GM23338 (cell line): ENCODE data around the gene AMER1. TPM values are rescaled to one million over a fixed set of nuclear protein-coding genes. Genes with fewer than 3 reads are reported as not detected.
"Not testable (repeated sequence)": the region's sequence is repeated elsewhere in the genome, so short reads cannot be mapped to it uniquely, and the experiment has no call there.

Experiments used
- ATAC-seq: fragments of 200-7000 bp; cut with Tn5 transposase; 3 replicates; pipeline ENCODE4 v1.9.1; 2020
- DNase-seq: peaks from one replicate; pipeline ENCODE4 v3.0.0-alpha.2; 2015; ENCODE audit warnings: low spot score
- H2AFZ ChIP-seq: fragments of 200-600 bp; sonication (generic); 2 replicates; pipeline ENCODE4 v1.8.0; 2016; ENCODE audit warnings: antibody characterized with exemption, mild to moderate bottlenecking, moderate library complexity
- H3F3A ChIP-seq: fragments of 200-600 bp; sonication (generic); replicated peaks from 2 replicates; pipeline ENCODE4 v1.8.0; 2017; ENCODE audit warnings: antibody characterized with exemption, mixed run types, low read depth
- H3K27ac ChIP-seq: fragments of 200-600 bp; sonication (generic); 2 replicates; pipeline ENCODE4 v1.6.1; 2016; ENCODE audit warnings: low read depth
- H3K27me3 ChIP-seq: fragments of 200-600 bp; sonication (generic); 2 replicates; pipeline ENCODE4 v1.8.0; 2016; ENCODE audit warnings: mild to moderate bottlenecking, mixed run types, moderate library complexity; ENCODE audit not compliant: insufficient read depth
- H3K36me3 ChIP-seq: fragments of 200-600 bp; sonication (generic); 2 replicates; pipeline ENCODE4 v1.8.0; 2016; ENCODE audit warnings: mild to moderate bottlenecking; ENCODE audit not compliant: insufficient read depth
- H3K4me1 ChIP-seq: fragments of 200-600 bp; sonication (generic); 2 replicates; pipeline ENCODE4 v1.8.0; 2016; ENCODE audit warnings: mild to moderate bottlenecking, moderate library complexity; ENCODE audit not compliant: insufficient read depth
- H3K4me2 ChIP-seq: fragments of 200-600 bp; sonication (generic); 2 replicates; pipeline ENCODE4 v1.7.1; 2017; ENCODE audit warnings: mixed run types
- H3K4me3 ChIP-seq: fragments of 200-600 bp; sonication (generic); 2 replicates; pipeline ENCODE4 v1.6.1; 2016; ENCODE audit warnings: mixed run types
- H3K79me2 ChIP-seq: fragments of 200-600 bp; sonication (generic); replicated peaks from 2 replicates; pipeline ENCODE4 v1.8.0; 2017; ENCODE audit warnings: mild to moderate bottlenecking; ENCODE audit not compliant: insufficient read depth
- H3K9me2 ChIP-seq: fragments of 200-600 bp; sonication (generic); 2 replicates; pipeline ENCODE4 v1.8.0; 2017; ENCODE audit not compliant: insufficient read depth
- H4K20me1 ChIP-seq: fragments of 200-600 bp; sonication (generic); replicated peaks from 2 replicates; pipeline ENCODE4 v1.8.0; 2017; ENCODE audit warnings: mild to moderate bottlenecking; ENCODE audit not compliant: insufficient read depth
- H3K27ac Mint-ChIP-seq: 2 replicates; pipeline ENCODE4 v1.8.0; 2020; ENCODE audit warnings: inconsistent platforms, mild to moderate bottlenecking, moderate library complexity, mixed read lengths
- H3K27me3 Mint-ChIP-seq: 3 replicates; pipeline ENCODE4 v1.8.0; 2022; ENCODE audit warnings: low read depth, mild to moderate bottlenecking, moderate library complexity, mixed read lengths, inconsistent platforms; ENCODE audit not compliant: insufficient read depth, poor library complexity
- H3K36me3 Mint-ChIP-seq: 3 replicates; pipeline ENCODE4 v1.8.0; 2021; ENCODE audit warnings: low read depth, mild to moderate bottlenecking, inconsistent platforms, moderate library complexity, mixed read lengths
- H3K4me1 Mint-ChIP-seq: 3 replicates; pipeline ENCODE4 v1.8.0; 2020; ENCODE audit warnings: mild to moderate bottlenecking, inconsistent platforms, mixed read lengths
- H3K4me3 Mint-ChIP-seq: 3 replicates; pipeline ENCODE4 v1.8.0; 2021; ENCODE audit warnings: moderate library complexity, mild to moderate bottlenecking, inconsistent platforms, mixed read lengths
- H3K9me3 Mint-ChIP-seq: 3 replicates; pipeline ENCODE4 v1.8.0; 2020; ENCODE audit warnings: moderate library complexity, mild to moderate bottlenecking, inconsistent platforms, mixed read lengths
- CTCF ChIP-seq, 2 experiments: fragments of 200-600 bp in 1 of 2; sonication (generic) in 1 of 2; conservative IDR thresholded peaks; 2 replicates each; pipeline versions ENCODE4 v1.5.1 to v1.6.1; 2016 to 2017; ENCODE audit warnings: antibody characterized with exemption in 2 of 2, low read depth in 2 of 2, mild to moderate bottlenecking in 2 of 2, moderate library complexity in 1 of 2
- ETS1 ChIP-seq: IDR thresholded peaks from 2 replicates; pipeline ENCODE4 v1.6.1; 2016; ENCODE audit warnings: antibody characterized with exemption
- EZH2phosphoT487 ChIP-seq: fragments of 200-600 bp; sonication (generic); IDR thresholded peaks from one replicate; pipeline ENCODE4 v1.8.1; 2018; ENCODE audit warnings: antibody characterized with exemption; ENCODE audit not compliant: unreplicated experiment
- REST ChIP-seq: IDR thresholded peaks from one replicate; pipeline ENCODE4 v1.6.1; 2018; ENCODE audit warnings: antibody characterized with exemption; ENCODE audit not compliant: unreplicated experiment
- STAT1 ChIP-seq: IDR thresholded peaks from one replicate; pipeline ENCODE4 v1.6.1; 2016; ENCODE audit warnings: antibody characterized with exemption; ENCODE audit not compliant: unreplicated experiment
- ZNF114 ChIP-seq: fragments of 250-450 bp; sonication (Bioruptor Pico); IDR thresholded peaks from 2 replicates; pipeline ENCODE4 v1.5.0; 2020; ENCODE audit warnings: mild to moderate bottlenecking, moderate library complexity
- ZNF331 ChIP-seq: fragments of 250-450 bp; sonication (Bioruptor Pico); IDR thresholded peaks from 2 replicates; pipeline ENCODE4 v1.5.0; 2020; ENCODE audit warnings: low read depth, mild to moderate bottlenecking, moderate library complexity
- ZNF462 ChIP-seq: fragments of 250-450 bp; sonication (Bioruptor Pico); IDR thresholded peaks from 2 replicates; pipeline ENCODE4 v1.5.0; 2020; ENCODE audit warnings: mild to moderate bottlenecking, moderate library complexity
- polyA plus RNA-seq: library from polyadenylated mRNA; unstranded; fragments of >200 nt; fragmentation: Nextera tagmentation; extraction: Ambion mirVana; gene quantifications from 2 replicates; pipeline ENCODE4 v1.2.1, GENCODE V29; 2016
- total RNA-seq: library from RNA; depleted of rRNA; stranded (reverse); fragments of >200 nt; shearing (Covaris generic); gene quantifications from 2 replicates; pipeline ENCODE4 v1.2.3, GENCODE V29; 2014

The AMER1 gene
- total and polyA plus RNA-seq, 2 experiments from 2014 or later, result 0.48 to 10.9 TPM

GRCh38 chrX:64213989-64214388 is 8.5 kb upstream of the AMER1 start:
- ATAC-seq, H3K27me3 Mint-ChIP-seq, H3K4me2 ChIP-seq, H3K4me3 Mint-ChIP-seq, H3K36me3 Mint-ChIP-seq, H3K4me1 ChIP-seq, H3K9me3 Mint-ChIP-seq, H4K20me1 ChIP-seq, H3F3A ChIP-seq, H3K36me3 ChIP-seq, H3K27me3 ChIP-seq, H3K27ac ChIP-seq, H2AFZ ChIP-seq, H3K4me1 Mint-ChIP-seq, H3K4me3 ChIP-seq, H3K79me2 ChIP-seq, H3K27ac Mint-ChIP-seq, H3K9me2 ChIP-seq: not testable (repeated sequence)
- peak; percentile 42 to 45 for TF ChIP-seq CTCF (conservative IDR thresholded peaks at IDR 0.05; ENCODE audit: low read depth in 2 of 2)
- peak; percentile 24 for DNase-seq

- Histone ChIP-seq H2AFZ (peak overlapping the region; percentile 78; the same call in 1 of the 2 replicates), H3K79me2 (no peaks in the 10 kb centered on the region), H3K4me2 (peak overlapping the region; percentile 70), H3K4me3 (peak overlapping the region; percentile 64), H3F3A (no peaks in the 10 kb centered on the region), H3K27me3 (peaks cover 17% of the 10 kb centered on the region), H4K20me1 (peaks cover 3% of the 10 kb centered on the region; the same call in 1 of the 2 replicates), H3K36me3 (no peaks in the 10 kb centered on the region), H3K27ac (no peak overlapping the region), H3K9me2 (no peaks in the 10 kb centered on the region), H3K4me1 (no peaks in the 10 kb centered on the region; the same call in 1 of the 2 replicates)
- Mint-ChIP-seq H3K27ac (no peak overlapping the region), H3K27me3 (peaks cover 2% of the 10 kb centered on the region), H3K4me1 (peaks cover 15% of the 10 kb centered on the region), H3K36me3 (no peaks in the 10 kb centered on the region; the same call in 2 of the 3 replicates), H3K9me3 (no peaks in the 10 kb centered on the region), H3K4me3 (peak overlapping the region; percentile 78)
- DNase-seq (no peak), ATAC-seq (no peak)
- no peak for TF ChIP-seq EZH2phosphoT487
- no peak for TF ChIP-seq REST
- TF ChIP-seq ETS1, result no peak
- no peak for TF ChIP-seq ZNF114 (CRISPR knock-in tag)
- TF ChIP-seq ZNF331, result no peak
- no peak for TF ChIP-seq ZNF462 (CRISPR knock-in tag)
- TF ChIP-seq STAT1, result no peak
Observed at GRCh38 chrX:64206556-64207162, 1.2 kb upstream of the AMER1 start.
